H9 (cell line): Measurements from ENCODE around the gene SLC51A. TPM values are rescaled to one million over a fixed set of nuclear protein-coding genes. Genes with fewer than 3 reads are reported as not detected.
"Not testable (repeated sequence)": the region's sequence is repeated elsewhere in the genome, so short reads cannot be mapped to it uniquely, and the experiment has no call there.

Experiments used
- DNase-seq: peaks from one replicate; pipeline ENCODE4 v3.0.0-alpha.2; 2017
- H2AFZ ChIP-seq: one replicate; pipeline ENCODE4 v1.6.1; 2013; ENCODE audit warnings: mild to moderate bottlenecking, low read length, control low read depth, moderate library complexity
- H2AK5ac ChIP-seq: 2 replicates; pipeline ENCODE4 v1.6.1; 2013; ENCODE audit warnings: low read length, control low read depth, mixed read lengths; ENCODE audit not compliant: insufficient read length
- H2BK120ac ChIP-seq: one replicate; pipeline ENCODE4 v1.6.1; 2013; ENCODE audit warnings: low read depth, mild to moderate bottlenecking, low read length, control low read depth, inconsistent platforms; ENCODE audit not compliant: poor library complexity, severe bottlenecking
- H2BK12ac ChIP-seq: 2 replicates; pipeline ENCODE4 v1.6.1; 2013; ENCODE audit warnings: low read length, control low read depth, mixed read lengths, low read depth; ENCODE audit not compliant: insufficient read length
- H2BK15ac ChIP-seq: 2 replicates; pipeline ENCODE4 v1.6.1; 2013; ENCODE audit warnings: low read depth, low read length, control low read depth
- H2BK20ac ChIP-seq: one replicate; pipeline ENCODE4 v1.6.1; 2013; ENCODE audit warnings: low read depth, mild to moderate bottlenecking, low read length, control low read depth, inconsistent platforms; ENCODE audit not compliant: poor library complexity, severe bottlenecking
- H2BK5ac ChIP-seq: 2 replicates; pipeline ENCODE4 v1.6.1; 2013; ENCODE audit warnings: low read length, control low read depth, mixed read lengths; ENCODE audit not compliant: insufficient read length
- H3K14ac ChIP-seq: 2 replicates; pipeline ENCODE4 v1.6.1; 2013; ENCODE audit warnings: low read length, control low read depth; ENCODE audit not compliant: insufficient read depth
- H3K18ac ChIP-seq: 2 replicates; pipeline ENCODE4 v1.6.1; 2013; ENCODE audit warnings: low read depth, mild to moderate bottlenecking, mixed read lengths, low read length, control low read depth; ENCODE audit not compliant: insufficient read length
- H3K23ac ChIP-seq: 2 replicates; pipeline ENCODE4 v1.6.1; 2013; ENCODE audit warnings: low read length, control low read depth, mixed read lengths, low read depth; ENCODE audit not compliant: insufficient read length
- H3K23me2 ChIP-seq: 2 replicates; pipeline ENCODE4 v1.6.1; 2013; ENCODE audit warnings: low read depth, mild to moderate bottlenecking, mixed read lengths, low read length, control low read depth; ENCODE audit not compliant: insufficient read length, poor library complexity, severe bottlenecking
- H3K27ac ChIP-seq: 2 replicates; pipeline ENCODE4 v1.5.1; 2013; ENCODE audit warnings: low read length, control low read depth, mixed read lengths, low read depth; ENCODE audit not compliant: insufficient read length
- H3K27me3 ChIP-seq: 2 replicates; pipeline ENCODE4 v1.6.1; 2013; ENCODE audit warnings: low read length, control low read depth, inconsistent platforms; ENCODE audit not compliant: insufficient read depth
- H3K4ac ChIP-seq: 2 replicates; pipeline ENCODE4 v1.6.1; 2013; ENCODE audit warnings: low read depth, mild to moderate bottlenecking, control low read depth, inconsistent platforms, low read length, moderate library complexity
- H3K4me1 ChIP-seq: 2 replicates; pipeline ENCODE4 v1.6.1; 2013; ENCODE audit warnings: low read length, control low read depth, inconsistent platforms; ENCODE audit not compliant: insufficient read depth
- H3K4me2 ChIP-seq: 2 replicates; pipeline ENCODE4 v1.6.1; 2013; ENCODE audit warnings: low read length, control low read depth, mixed read lengths; ENCODE audit not compliant: insufficient read length, insufficient read depth
- H3K56ac ChIP-seq: 2 replicates; pipeline ENCODE4 v1.6.1; 2013; ENCODE audit warnings: low read depth, mild to moderate bottlenecking, mixed read lengths, low read length, control low read depth; ENCODE audit not compliant: insufficient read length
- H3K79me1 ChIP-seq: 2 replicates; pipeline ENCODE4 v1.6.1; 2013; ENCODE audit warnings: low read depth, mild to moderate bottlenecking, moderate library complexity, low read length, control low read depth, inconsistent platforms; ENCODE audit not compliant: insufficient read depth, poor library complexity, severe bottlenecking
- H3K79me2 ChIP-seq: 2 replicates; pipeline ENCODE4 v1.6.1; 2013; ENCODE audit warnings: low read length, control low read depth, inconsistent platforms; ENCODE audit not compliant: insufficient read depth
- H3K9ac ChIP-seq: 2 replicates; pipeline ENCODE4 v1.6.1; 2013; ENCODE audit warnings: low read length, control low read depth, mixed read lengths; ENCODE audit not compliant: insufficient read length; ENCODE audit errors: extremely low read depth
- H3K9me3 ChIP-seq: one replicate; pipeline ENCODE4 v1.6.1; 2013; ENCODE audit warnings: low read depth, low read length, inconsistent platforms; ENCODE audit not compliant: control insufficient read depth
- H3T11ph ChIP-seq: one replicate; pipeline ENCODE4 v1.6.1; 2013; ENCODE audit warnings: mild to moderate bottlenecking, low read length, control low read depth, inconsistent platforms
- H4K20me1 ChIP-seq: one replicate; pipeline ENCODE4 v1.6.1; 2013; ENCODE audit not compliant: control insufficient read depth, insufficient read length, insufficient read depth
- H4K5ac ChIP-seq: 2 replicates; pipeline ENCODE4 v1.6.1; 2013; ENCODE audit warnings: low read depth, mild to moderate bottlenecking, mixed read lengths, low read length, control low read depth; ENCODE audit not compliant: insufficient read length
- H4K8ac ChIP-seq: replicated peaks from 2 replicates; pipeline ENCODE4 v1.6.1; 2013; ENCODE audit warnings: low read length, control low read depth, mixed read lengths, low read depth; ENCODE audit not compliant: insufficient read length
- H4K91ac ChIP-seq: 2 replicates; pipeline ENCODE4 v1.6.1; 2013; ENCODE audit warnings: low read depth, mild to moderate bottlenecking, moderate library complexity, mixed read lengths, low read length, control low read depth; ENCODE audit not compliant: insufficient read length
- H3K27ac Mint-ChIP-seq, 3 experiments: 2 replicates in 2 of 3; 3 replicates in 1 of 3; pipeline ENCODE4 v1.8.0; 2020 to 2021; ENCODE audit warnings: mixed read lengths in 3 of 3, mild to moderate bottlenecking in 1 of 3, moderate library complexity in 1 of 3
- H3K27me3 Mint-ChIP-seq: 2 replicates; pipeline ENCODE4 v1.8.0; 2021; ENCODE audit warnings: low read depth, mild to moderate bottlenecking, moderate library complexity, mixed read lengths
- H3K36me3 Mint-ChIP-seq, 3 experiments: 2 replicates in 2 of 3; 3 replicates in 1 of 3; pipeline ENCODE4 v1.8.0; 2020 to 2021; ENCODE audit warnings: low read depth in 3 of 3, mixed read lengths in 3 of 3; ENCODE audit not compliant: insufficient read depth in 1 of 3
- H3K4me1 Mint-ChIP-seq, 2 experiments: 2 replicates each; pipeline ENCODE4 v1.8.0; 2020; ENCODE audit warnings: mixed read lengths in 2 of 2
- H3K4me3 Mint-ChIP-seq, 2 experiments: 2 replicates in 1 of 2; 3 replicates in 1 of 2; pipeline ENCODE4 v1.8.0; 2020 to 2021; ENCODE audit warnings: mild to moderate bottlenecking in 2 of 2, mixed read lengths in 2 of 2, moderate library complexity in 1 of 2
- H3K9me3 Mint-ChIP-seq, 2 experiments: 2 replicates in 1 of 2; 3 replicates in 1 of 2; pipeline ENCODE4 v1.8.0; 2020; ENCODE audit warnings: mild to moderate bottlenecking in 2 of 2, mixed read lengths in 2 of 2, moderate library complexity in 1 of 2
- CTCF ChIP-seq: fragments of 200-600 bp; sonication (generic); conservative IDR thresholded peaks from 3 replicates; pipeline ENCODE4 v1.8.0; 2021; ENCODE audit warnings: antibody characterized with exemption, mild to moderate bottlenecking
- WGBS: extraction: QIAGEN DNeasy Blood & Tissue Kit; methylation state at CpG from one replicate; pipeline ENCODE4 v1.1.7; 2013; ENCODE audit warnings: missing lambda C conversion rate, low lambda C conversion rate, mixed read lengths; ENCODE audit not compliant: insufficient read length; ENCODE audit errors: extremely low coverage; 5-methylcytosine and 5-hydroxymethylcytosine counted together
- total RNA-seq: library from RNA; stranded (reverse); gene quantifications from 2 replicates; pipeline ENCODE4 v1.2.1, GENCODE V29; 2021

The SLC51A gene
- total RNA-seq, 1 experiment from 2014 or later, result 5.6 TPM

DNA sequence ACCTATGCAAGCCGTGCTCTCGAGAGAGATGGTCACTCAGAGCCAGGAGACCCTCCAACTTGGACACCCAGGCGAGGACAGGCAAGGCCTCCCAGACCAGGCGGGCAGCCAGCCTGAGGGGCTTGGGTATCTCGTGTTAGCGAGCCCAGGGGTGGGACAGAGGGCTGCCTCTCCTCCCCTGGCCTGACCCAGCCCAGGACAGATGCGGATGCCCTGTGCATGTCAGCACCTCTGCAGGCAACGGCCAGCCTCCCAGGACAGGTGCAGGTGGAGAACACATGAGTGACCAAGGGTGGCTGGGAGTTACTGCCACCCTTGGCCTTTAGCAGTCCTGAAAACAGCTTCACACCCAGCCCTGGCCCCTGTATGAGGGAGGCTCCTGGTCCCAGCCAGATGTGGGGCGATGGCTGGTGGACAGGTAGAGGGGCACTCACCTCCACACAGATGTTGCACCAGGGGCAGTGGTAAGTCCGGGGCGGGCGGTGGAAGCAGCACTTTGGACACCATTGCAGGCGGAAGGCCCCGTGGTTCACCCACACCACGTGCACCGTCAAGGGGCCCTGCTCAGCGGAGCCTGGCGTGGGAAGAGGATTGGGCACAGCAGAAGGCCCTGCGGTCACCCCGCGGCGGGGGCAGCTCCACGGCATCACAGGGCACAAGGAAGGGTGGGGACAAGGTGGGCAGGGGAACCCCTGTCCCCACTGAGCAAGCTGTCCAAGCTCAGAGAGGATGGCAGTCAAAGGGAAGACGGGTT, 7.2 kb upstream of the SLC51A start:
- H3K9me3 ChIP-seq, result no peaks in the 10 kb centered on the region

GRCh38 chr3:196209944-196210672, 6.2 kb upstream of the SLC51A start:
- H2BK15ac ChIP-seq, H3K36me3 Mint-ChIP-seq, H3K27me3 ChIP-seq, H3K9me3 ChIP-seq, H2AFZ ChIP-seq, H3K27ac Mint-ChIP-seq, H3T11ph ChIP-seq, H4K20me1 ChIP-seq, H3K9ac ChIP-seq, H3K27ac ChIP-seq, H2BK5ac ChIP-seq, H3K23ac ChIP-seq, H2BK12ac ChIP-seq, H2BK120ac ChIP-seq, H4K8ac ChIP-seq, H3K14ac ChIP-seq, H3K9me3 Mint-ChIP-seq, H4K5ac ChIP-seq, H3K79me1 ChIP-seq, H3K79me2 ChIP-seq, H3K4me2 ChIP-seq, H4K91ac ChIP-seq, H3K18ac ChIP-seq, H3K4me3 Mint-ChIP-seq, H3K4me1 ChIP-seq, H3K23me2 ChIP-seq, H3K4ac ChIP-seq, DNase-seq, H2AK5ac ChIP-seq, H2BK20ac ChIP-seq, H3K56ac ChIP-seq: not testable (repeated sequence)
- H3K27me3 Mint-ChIP-seq, result peaks cover 16% of the 10 kb centered on the region
- H3K4me1 Mint-ChIP-seq, result peaks cover 7 to 28% of the 10 kb centered on the region in 2 experiments
- WGBS, result no CpG with 5 or more reads among the region's 11 CpGs

More for the DNA sequence above, 7.2 kb upstream of the SLC51A start:
- peaks cover 18% of the 10 kb centered on the region for H3K27me3 Mint-ChIP-seq
- H3K14ac ChIP-seq, result no peak overlapping the region
- no peak overlapping the region for H3K4ac ChIP-seq
- no peak overlapping the region for H2AK5ac ChIP-seq
- no peak overlapping the region for H3K18ac ChIP-seq
- no peak overlapping the region for H3K27ac ChIP-seq
- no peak overlapping the region for H3K4me2 ChIP-seq
- WGBS, result no CpG with 5 or more reads among the region's 24 CpGs
- no peak overlapping the region for H3K23ac ChIP-seq
- H3K56ac ChIP-seq, result no peak overlapping the region
- no peak overlapping the region for H3K4me3 Mint-ChIP-seq
- H2BK5ac ChIP-seq, result no peak overlapping the region
- peaks cover 8% of the 10 kb centered on the region for H3K23me2 ChIP-seq
- peaks cover 0 to 4% (median 2%) of the 10 kb centered on the region in 3 experiments; a peak in 2 of 7 replicates for H3K36me3 Mint-ChIP-seq
- no peak overlapping the region for H2AFZ ChIP-seq
- no peaks in the 10 kb centered on the region; the same call in 1 of the 2 replicates for H3K27me3 ChIP-seq
- no peak overlapping the region for H2BK20ac ChIP-seq
- no peak overlapping the region for H2BK12ac ChIP-seq
- no peak overlapping the region for H4K5ac ChIP-seq
- peaks cover 0 to 2% of the 10 kb centered on the region in 2 experiments; a peak in 1 of 5 replicates for H3K9me3 Mint-ChIP-seq
- H4K8ac ChIP-seq, result no peak overlapping the region
- no peak for DNase-seq
- no peaks in the 10 kb centered on the region for H3K79me2 ChIP-seq
- no peaks in the 10 kb centered on the region for H4K20me1 ChIP-seq
- no peaks in the 10 kb centered on the region for H3K4me1 ChIP-seq
- H3K79me1 ChIP-seq, result no peaks in the 10 kb centered on the region
- no peak overlapping the region for H2BK120ac ChIP-seq
- H3K9ac ChIP-seq, result no peak overlapping the region
- no peak overlapping the region for H4K91ac ChIP-seq
- H3K27ac Mint-ChIP-seq, result no peak overlapping the region
- no peak overlapping the region for H3T11ph ChIP-seq
- no peak overlapping the region for H2BK15ac ChIP-seq
- no peak for TF ChIP-seq CTCF
- peaks cover under 1 to 21% of the 10 kb centered on the region in 2 experiments for H3K4me1 Mint-ChIP-seq
